ENCODE data around the gene TAMALIN. TPM values are rescaled to one million over a fixed set of nuclear protein-coding genes. Genes with fewer than 3 reads are reported as not detected.

Gene TAMALIN
- total and polyA plus RNA-seq, 7 experiments from 2014 or later = 1.1 to 501 (median 30.1) TPM

GRCh38 chr12:52053536-52054209 lies 46.9 kb downstream of the TAMALIN start:
- Mint-ChIP-seq H3K4me1 (peaks cover 23 to 41% (median 36%) of the 10 kb centered on the region in 7 donors), H3K9me3 (peaks cover 0 to 2% (median 0%) of the 10 kb centered on the region in 11 donors), H3K27me3 (peaks cover 0 to 9% (median 0%) of the 10 kb centered on the region in 5 donors), H3K27ac (peak overlapping the region in 5 of 9 donors; percentile 99 to 100 (median 100)), H3K4me3 (peak overlapping the region in 1 of 10 donors; percentile 94), H3K36me3 (peaks cover 0 to 2% (median 0%) of the 10 kb centered on the region in 5 donors)
- H3K36me3 ChIP-seq (ENCODE audit: control insufficient read depth in 2 of 3, insufficient read depth in 3 of 3, low read length in 3 of 3) = peaks cover 0 to 26% (median 0%) of the 10 kb centered on the region in 3 experiments
- H3K4me3 ChIP-seq (ENCODE audit: low read length) = no peak overlapping the region
- H3K4me1 ChIP-seq (ENCODE audit: control insufficient read depth in 2 of 2, insufficient read depth in 2 of 2, low read length in 2 of 2) = peaks cover 21 to 22% of the 10 kb centered on the region in 2 donors
- POLR2A ChIA-PET = no interaction called here
- no peaks in the 10 kb centered on the region for H3K9me3 ChIP-seq (ENCODE audit: control insufficient read depth in 2 of 3, low read length in 3 of 3)
- intact Hi-C loops (cut with micrococcal nuclease) = loop anchor here (5.0 to 10.0 kb wide), 3 partner anchors 659 to 1969 kb away; partner anchors contain the start of genes EIF4B (in 1 of the 2), GALNT6 (in 1 of the 2) and SMARCD1 (in 1 of the 2)
- peak overlapping the region; percentile 93 for H3K27ac ChIP-seq (ENCODE audit: low read depth, low read length)
- H3K27me3 ChIP-seq (ENCODE audit: control insufficient read depth in 2 of 2, insufficient read depth in 2 of 2, low read length in 2 of 2) = no peaks in the 10 kb centered on the region
- CTCF ChIA-PET = no interaction called here
- ATAC-seq (no peak), DNase-seq (no peak)

GRCh38 chr12:52054231-52054832 lies 47.6 kb downstream of the TAMALIN start:
- peaks cover 19 to 37% (median 33%) of the 10 kb centered on the region in 7 donors for H3K4me1 Mint-ChIP-seq
- intact Hi-C loops (cut with micrococcal nuclease) = loop anchor here (5.0 to 10.0 kb wide), 3 partner anchors 660 to 1970 kb away; partner anchors contain the start of genes EIF4B (in 1 of the 2), GALNT6 (in 1 of the 2) and SMARCD1 (in 1 of the 2)
- Histone ChIP-seq H3K4me3 (ENCODE audit: low read length) (no peak overlapping the region), H3K27ac (ENCODE audit: low read depth, low read length) (no peak overlapping the region), H3K9me3 (ENCODE audit: control insufficient read depth in 2 of 3, low read length in 3 of 3) (no peaks in the 10 kb centered on the region), H3K27me3 (ENCODE audit: control insufficient read depth in 2 of 2, insufficient read depth in 2 of 2, low read length in 2 of 2) (no peaks in the 10 kb centered on the region), H3K36me3 (ENCODE audit: control insufficient read depth in 2 of 3, insufficient read depth in 3 of 3, low read length in 3 of 3) (peaks cover 0 to 31% (median 0%) of the 10 kb centered on the region in 3 experiments), H3K4me1 (ENCODE audit: control insufficient read depth in 2 of 2, insufficient read depth in 2 of 2, low read length in 2 of 2) (peaks cover 21 to 22% of the 10 kb centered on the region in 2 donors)
- POLR2A ChIA-PET = no interaction called here
- H3K27ac Mint-ChIP-seq = peak overlapping the region in 4 of 9 donors; percentile 44 to 75 (median 51)
- DNase-seq = no peak
- H3K36me3 Mint-ChIP-seq = peaks cover 0 to under 1% (median 0%) of the 10 kb centered on the region in 5 donors
- H3K4me3 Mint-ChIP-seq = no peak overlapping the region
- CTCF ChIA-PET = interaction anchor here (1.2 kb wide), 1 partner anchor 31 kb away, joined by 3 read pairs; no protein-coding TSS in a partner anchor
- no peak for ATAC-seq
- H3K27me3 Mint-ChIP-seq = peaks cover 0 to 7% (median 0%) of the 10 kb centered on the region in 5 donors
- peaks cover 0 to 2% (median 0%) of the 10 kb centered on the region in 11 donors for H3K9me3 Mint-ChIP-seq

- intact Hi-C loops (cut with micrococcal nuclease) = loop anchor here (5.0 to 10.0 kb wide), 3 partner anchors 660 to 1970 kb away; partner anchors contain the start of genes EIF4B (in 1 of the 2), GALNT6 (in 1 of the 2) and SMARCD1 (in 1 of the 2)
- no peak overlapping the region for H3K27ac ChIP-seq (ENCODE audit: low read depth, low read length)
- peaks cover 18 to 20% of the 10 kb centered on the region in 2 donors for H3K4me1 ChIP-seq (ENCODE audit: control insufficient read depth in 2 of 2, insufficient read depth in 2 of 2, low read length in 2 of 2)
- Mint-ChIP-seq H3K27me3 (no peaks in the 10 kb centered on the region), H3K27ac (peak overlapping the region in 2 of 9 donors; percentile 10 to 75), H3K4me1 (peaks cover 12 to 30% (median 25%) of the 10 kb centered on the region in 7 donors), H3K36me3 (no peaks in the 10 kb centered on the region), H3K9me3 (no peaks in the 10 kb centered on the region), H3K4me3 (no peak overlapping the region)
- CTCF ChIA-PET = interaction anchor here (0.7 to 1.2 kb wide), 2 partner anchors 32 to 162 kb away, joined by 3 read pairs; no protein-coding TSS in a partner anchor
- POLR2A ChIA-PET = interaction anchor here (2.1 kb wide), 1 partner anchor 15 kb away, joined by 7 read pairs; the partner anchor contains the start of gene ATG101
- ATAC-seq = no peak
- no peaks in the 10 kb centered on the region for H3K27me3 ChIP-seq (ENCODE audit: control insufficient read depth in 2 of 2, insufficient read depth in 2 of 2, low read length in 2 of 2)
- peaks cover 0 to 31% (median 0%) of the 10 kb centered on the region in 3 experiments for H3K36me3 ChIP-seq (ENCODE audit: control insufficient read depth in 2 of 3, insufficient read depth in 3 of 3, low read length in 3 of 3)
- H3K4me3 ChIP-seq (ENCODE audit: low read length) = no peak overlapping the region
- DNase-seq = no peak
- no peaks in the 10 kb centered on the region for H3K9me3 ChIP-seq (ENCODE audit: control insufficient read depth in 2 of 3, low read length in 3 of 3)
Observed at GRCh38 chr12:52054833-52055730, 48.3 kb downstream of the TAMALIN start.

GRCh38 chr12:52055731-52056711 lies 49.3 kb downstream of the TAMALIN start:
- POLR2A ChIA-PET = interaction anchor here (2.1 kb wide), 1 partner anchor 14 kb away, joined by 7 read pairs; the partner anchor contains the start of gene ATG101
- no peak overlapping the region for H3K4me3 Mint-ChIP-seq

GRCh38 chr12:52056801-52057637 lies 50.3 kb downstream of the TAMALIN start:
- ChIA-PET CTCF (no interaction called here), POLR2A (interaction anchor here (2.1 kb wide), 1 partner anchor 13 kb away, joined by 7 read pairs; the partner anchor contains the start of gene ATG101)
- intact Hi-C loops (cut with micrococcal nuclease) = loop anchor here in 1 of 2 donors (10.0 kb wide), 2 partner anchors 662 to 1972 kb away; partner anchors contain the start of genes GALNT6 and SMARCD1
- Histone ChIP-seq H3K9me3 (ENCODE audit: control insufficient read depth in 2 of 3, low read length in 3 of 3) (no peaks in the 10 kb centered on the region), H3K4me3 (ENCODE audit: low read length) (no peak overlapping the region), H3K4me1 (ENCODE audit: control insufficient read depth in 2 of 2, insufficient read depth in 2 of 2, low read length in 2 of 2) (peaks cover 6 to 11% of the 10 kb centered on the region in 2 donors), H3K27me3 (ENCODE audit: control insufficient read depth in 2 of 2, insufficient read depth in 2 of 2, low read length in 2 of 2) (no peaks in the 10 kb centered on the region), H3K27ac (ENCODE audit: low read depth, low read length) (no peak overlapping the region), H3K36me3 (ENCODE audit: control insufficient read depth in 2 of 3, insufficient read depth in 3 of 3, low read length in 3 of 3) (peaks cover 0 to 31% (median 0%) of the 10 kb centered on the region in 3 experiments)
- DNase-seq (no peak), ATAC-seq (no peak)
- Mint-ChIP-seq H3K36me3 (no peaks in the 10 kb centered on the region), H3K4me1 (peaks cover 3 to 16% (median 12%) of the 10 kb centered on the region in 7 donors), H3K27me3 (no peaks in the 10 kb centered on the region), H3K9me3 (no peaks in the 10 kb centered on the region), H3K4me3 (no peak overlapping the region), H3K27ac (peak overlapping the region in 2 of 9 donors; percentile 52 to 53)

More at GRCh38 chr12:52055731-52056711, 49.3 kb downstream of the TAMALIN start:
- Histone ChIP-seq H3K27ac (ENCODE audit: low read depth, low read length) (no peak overlapping the region), H3K27me3 (ENCODE audit: control insufficient read depth in 2 of 2, insufficient read depth in 2 of 2, low read length in 2 of 2) (no peaks in the 10 kb centered on the region), H3K9me3 (ENCODE audit: control insufficient read depth in 2 of 3, low read length in 3 of 3) (no peaks in the 10 kb centered on the region), H3K4me1 (ENCODE audit: control insufficient read depth in 2 of 2, insufficient read depth in 2 of 2, low read length in 2 of 2) (peaks cover 10 to 15% of the 10 kb centered on the region in 2 donors), H3K4me3 (ENCODE audit: low read length) (no peak overlapping the region), H3K36me3 (ENCODE audit: control insufficient read depth in 2 of 3, insufficient read depth in 3 of 3, low read length in 3 of 3) (peaks cover 0 to 31% (median 0%) of the 10 kb centered on the region in 3 experiments)
- intact Hi-C loops (cut with micrococcal nuclease) = loop anchor here in 1 of 2 donors (10.0 kb wide), 2 partner anchors 661 to 1971 kb away; partner anchors contain the start of genes GALNT6 and SMARCD1
- Mint-ChIP-seq H3K27me3 (no peaks in the 10 kb centered on the region), H3K4me1 (peaks cover 6 to 25% (median 21%) of the 10 kb centered on the region in 7 donors), H3K36me3 (no peaks in the 10 kb centered on the region), H3K9me3 (no peaks in the 10 kb centered on the region), H3K27ac (peak overlapping the region in 3 of 9 donors; percentile 10 to 53 (median 52))
- ATAC-seq (no peak), DNase-seq (no peak)
- CTCF ChIA-PET = no interaction called here

All from naive thymus-derived CD4-positive, alpha-beta T cell (primary cell).